ENCODE data around the gene TRPV4. TPM values are rescaled to one million over a fixed set of nuclear protein-coding genes. Genes with fewer than 3 reads are reported as not detected.

Gene TRPV4
- total RNA-seq, 1 experiment from 2014 or later = 3.1 TPM

DNA sequence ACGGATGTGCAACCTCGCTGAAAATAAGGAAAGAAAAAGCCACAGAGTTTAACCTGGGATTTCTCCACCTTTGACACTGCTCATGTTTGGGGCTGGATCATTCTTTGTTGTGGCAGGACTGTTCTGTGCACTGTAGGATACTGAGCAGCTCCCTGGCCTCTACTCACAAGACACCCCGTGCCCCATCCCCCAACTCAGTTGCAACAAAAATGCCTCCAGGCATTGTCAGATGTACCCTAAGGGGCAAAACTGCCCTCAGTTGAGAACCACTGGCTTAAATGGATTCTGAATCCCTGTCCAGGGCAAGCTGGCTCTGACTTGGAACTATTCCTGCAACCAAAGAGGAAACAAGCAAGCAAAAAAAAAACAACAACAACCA lies 45.0 kb upstream of the TRPV4 start:
- H3K27me3 ChIP-seq (ENCODE audit: insufficient read depth, low read depth) = no peaks in the 10 kb centered on the region
- intact Hi-C loops (cut with micrococcal nuclease; ENCODE audit: unreplicated experiment) = no loop called here
- H3K27ac ChIP-seq = no peak overlapping the region
- no peak for DNase-seq
- H3K4me1 ChIP-seq (replicated peaks; ENCODE audit: insufficient read depth) = peaks cover 84% of the 10 kb centered on the region
- CTCF ChIA-PET = interaction anchor here (1.4 kb wide), 1 partner anchor 25 kb away, joined by 7 read pairs; no protein-coding TSS in a partner anchor
- H3K4me2 ChIP-seq = peak overlapping the region; percentile 84; the same call in 1 of the 2 replicates
- H3K9me2 ChIP-seq (ENCODE audit: insufficient read depth) = no peaks in the 10 kb centered on the region
- H3K4me3 ChIP-seq = no peak overlapping the region
- H2AFZ ChIP-seq = no peak overlapping the region
- POLR2A ChIA-PET (ENCODE audit: unreplicated experiment) = no interaction called here
- H3K36me3 ChIP-seq (ENCODE audit: low read depth) = no peaks in the 10 kb centered on the region
- BruUV-seq (replicated peaks) = no TSS peak
- no peaks in the 10 kb centered on the region for H3K9me3 ChIP-seq (ENCODE audit: insufficient read depth, low read depth)
- H3F3A ChIP-seq (ENCODE audit: insufficient read depth, low read depth) = peaks cover 38% of the 10 kb centered on the region
- no peaks in the 10 kb centered on the region for H4K20me1 ChIP-seq (ENCODE audit: insufficient read depth)
- TF ChIP-seq EZH2 (IDR thresholded peaks at IDR 0.05; ENCODE audit: low read depth) = no peak
- TF ChIP-seq, protein P1, sequence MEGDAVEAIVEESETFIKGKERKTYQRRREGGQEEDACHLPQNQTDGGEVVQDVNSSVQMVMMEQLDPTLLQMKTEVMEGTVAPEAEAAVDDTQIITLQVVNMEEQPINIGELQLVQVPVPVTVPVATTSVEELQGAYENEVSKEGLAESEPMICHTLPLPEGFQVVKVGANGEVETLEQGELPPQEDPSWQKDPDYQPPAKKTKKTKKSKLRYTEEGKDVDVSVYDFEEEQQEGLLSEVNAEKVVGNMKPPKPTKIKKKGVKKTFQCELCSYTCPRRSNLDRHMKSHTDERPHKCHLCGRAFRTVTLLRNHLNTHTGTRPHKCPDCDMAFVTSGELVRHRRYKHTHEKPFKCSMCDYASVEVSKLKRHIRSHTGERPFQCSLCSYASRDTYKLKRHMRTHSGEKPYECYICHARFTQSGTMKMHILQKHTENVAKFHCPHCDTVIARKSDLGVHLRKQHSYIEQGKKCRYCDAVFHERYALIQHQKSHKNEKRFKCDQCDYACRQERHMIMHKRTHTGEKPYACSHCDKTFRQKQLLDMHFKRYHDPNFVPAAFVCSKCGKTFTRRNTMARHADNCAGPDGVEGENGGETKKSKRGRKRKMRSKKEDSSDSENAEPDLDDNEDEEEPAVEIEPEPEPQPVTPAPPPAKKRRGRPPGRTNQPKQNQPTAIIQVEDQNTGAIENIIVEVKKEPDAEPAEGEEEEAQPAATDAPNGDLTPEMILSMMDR (conservative IDR thresholded peaks at IDR 0.05) = no peak
- H3K79me2 ChIP-seq (ENCODE audit: low read depth) = peaks cover 58% of the 10 kb centered on the region

DNA sequence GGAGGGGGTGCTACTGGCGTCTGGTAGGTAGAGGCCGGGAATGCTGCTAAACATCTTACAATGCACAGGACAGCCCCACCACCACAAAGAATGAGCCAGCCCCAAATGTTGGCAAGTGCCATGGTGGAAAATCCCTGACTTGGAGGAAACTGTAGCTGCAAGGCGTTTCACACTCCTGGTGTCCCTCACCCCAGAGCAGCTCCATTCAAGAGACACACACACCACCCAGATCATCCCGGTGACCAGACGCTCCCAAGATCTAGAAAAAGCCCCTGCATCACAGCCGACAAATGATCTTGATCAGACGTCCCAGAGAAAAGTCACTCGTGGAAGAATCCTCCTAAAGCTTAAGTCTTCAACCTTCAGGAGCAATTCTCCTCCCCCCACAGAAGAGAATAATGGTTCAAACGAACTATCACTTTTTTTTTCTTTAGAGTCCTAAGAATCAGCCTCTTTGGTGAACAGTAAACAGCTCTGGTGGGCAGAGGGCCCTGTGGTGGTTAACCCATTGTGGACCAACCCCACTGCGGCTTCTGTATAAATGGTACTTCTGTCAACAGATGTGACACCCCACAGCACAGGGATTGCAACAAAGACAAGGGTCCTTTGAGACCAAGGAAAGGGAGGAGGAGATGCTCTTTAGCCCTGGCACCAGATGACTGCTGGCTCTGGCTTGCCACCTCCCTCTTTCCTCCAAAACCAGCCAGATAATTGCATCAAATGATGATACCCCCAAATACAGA lies 44.5 kb upstream of the TRPV4 start:
- no TSS peak for BruUV-seq (replicated peaks)
- H3F3A ChIP-seq (ENCODE audit: insufficient read depth, low read depth) = peaks cover 33% of the 10 kb centered on the region
- no peak overlapping the region for H3K27ac ChIP-seq
- no peaks in the 10 kb centered on the region for H3K9me2 ChIP-seq (ENCODE audit: insufficient read depth)
- no peaks in the 10 kb centered on the region for H3K9me3 ChIP-seq (ENCODE audit: insufficient read depth, low read depth)
- H3K27me3 ChIP-seq (ENCODE audit: insufficient read depth, low read depth) = no peaks in the 10 kb centered on the region
- intact Hi-C loops (cut with micrococcal nuclease; ENCODE audit: unreplicated experiment) = no loop called here
- POLR2A ChIA-PET (ENCODE audit: unreplicated experiment) = no interaction called here
- no peak overlapping the region for H2AFZ ChIP-seq
- H4K20me1 ChIP-seq (ENCODE audit: insufficient read depth) = no peaks in the 10 kb centered on the region
- TF ChIP-seq EZH2 (IDR thresholded peaks at IDR 0.05; ENCODE audit: low read depth) = no peak
- TF ChIP-seq, protein P1 (conservative IDR thresholded peaks at IDR 0.05) = no peak
- peaks cover 62% of the 10 kb centered on the region for H3K79me2 ChIP-seq (ENCODE audit: low read depth)
- CTCF ChIA-PET = interaction anchor here (1.4 kb wide), 1 partner anchor 24 kb away, joined by 7 read pairs; no protein-coding TSS in a partner anchor
- 0 out of 2 replicates have a peak overlapping the region, but pooled peaks have one; percentile 84 for H3K4me2 ChIP-seq
- H3K4me1 ChIP-seq (replicated peaks; ENCODE audit: insufficient read depth) = peaks cover 78% of the 10 kb centered on the region
- DNase-seq = no peak
- H3K4me3 ChIP-seq = no peak overlapping the region
- H3K36me3 ChIP-seq (ENCODE audit: low read depth) = 0 out of 2 replicates have a peak, but pooled peaks cover 2% of the 10 kb centered on the region

DNA sequence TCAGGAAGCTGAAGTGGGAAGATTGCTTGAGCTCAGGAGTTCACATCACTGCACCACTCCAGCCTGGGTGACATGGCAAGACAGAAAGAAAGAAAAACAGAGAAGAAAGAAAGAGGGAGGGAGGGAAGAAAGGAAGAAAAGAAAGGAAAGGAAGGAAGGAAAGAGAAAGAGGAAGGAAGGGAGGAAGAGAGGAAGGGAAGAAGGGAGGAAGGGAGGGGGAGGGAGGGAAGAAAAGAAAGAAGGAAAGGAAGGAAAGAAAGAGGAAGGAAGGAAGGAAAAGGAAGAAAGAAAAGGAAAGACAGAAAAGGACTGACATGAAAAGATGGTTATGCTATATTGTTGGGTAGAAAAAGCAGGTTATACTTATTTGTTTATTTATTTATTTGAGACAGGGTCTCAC lies 43.2 kb upstream of the TRPV4 start:
- H3K9me2 ChIP-seq (ENCODE audit: insufficient read depth) = no peaks in the 10 kb centered on the region
- no peaks in the 10 kb centered on the region for H4K20me1 ChIP-seq (ENCODE audit: insufficient read depth)
- H3K4me3 ChIP-seq = peak overlapping the region; percentile 41; the same call in 1 of the 2 replicates
- POLR2A ChIA-PET (ENCODE audit: unreplicated experiment) = interaction anchor here (0.6 kb wide), 1 partner anchor 23 kb away, joined by 7 read pairs; no protein-coding TSS in a partner anchor
- intact Hi-C loops (cut with micrococcal nuclease; ENCODE audit: unreplicated experiment) = no loop called here
- peak overlapping the region; percentile 69 for H3K27ac ChIP-seq
- peaks cover 33% of the 10 kb centered on the region for H3F3A ChIP-seq (ENCODE audit: insufficient read depth, low read depth)
- CTCF ChIA-PET = interaction anchor here (0.6 kb wide), 1 partner anchor 27 kb away, joined by 3 read pairs; no protein-coding TSS in a partner anchor
- peaks cover 68% of the 10 kb centered on the region for H3K4me1 ChIP-seq (replicated peaks; ENCODE audit: insufficient read depth)
- no TSS peak for BruUV-seq (replicated peaks)
- peak overlapping the region; percentile 82 for H3K4me2 ChIP-seq
- H3K27me3 ChIP-seq (ENCODE audit: insufficient read depth, low read depth) = no peaks in the 10 kb centered on the region
- H3K79me2 ChIP-seq (ENCODE audit: low read depth) = peaks cover 62% of the 10 kb centered on the region
- no peak for TF ChIP-seq EZH2 (IDR thresholded peaks at IDR 0.05; ENCODE audit: low read depth)
- TF ChIP-seq, protein P1 (conservative IDR thresholded peaks at IDR 0.05) = no peak
- H3K36me3 ChIP-seq (ENCODE audit: low read depth) = 0 out of 2 replicates have a peak, but pooled peaks cover 5% of the 10 kb centered on the region
- H3K9me3 ChIP-seq (ENCODE audit: insufficient read depth, low read depth) = no peaks in the 10 kb centered on the region
- no peak overlapping the region for H2AFZ ChIP-seq
- no peak for DNase-seq

Measured in PC-9 (cell line).